ENCODE measurements around the gene ACAT2.
"Not testable (repeated sequence)": the region's sequence is repeated elsewhere in the genome, so short reads cannot be mapped to it uniquely, and the experiment has no call there.

The ACAT2 gene

DNA sequence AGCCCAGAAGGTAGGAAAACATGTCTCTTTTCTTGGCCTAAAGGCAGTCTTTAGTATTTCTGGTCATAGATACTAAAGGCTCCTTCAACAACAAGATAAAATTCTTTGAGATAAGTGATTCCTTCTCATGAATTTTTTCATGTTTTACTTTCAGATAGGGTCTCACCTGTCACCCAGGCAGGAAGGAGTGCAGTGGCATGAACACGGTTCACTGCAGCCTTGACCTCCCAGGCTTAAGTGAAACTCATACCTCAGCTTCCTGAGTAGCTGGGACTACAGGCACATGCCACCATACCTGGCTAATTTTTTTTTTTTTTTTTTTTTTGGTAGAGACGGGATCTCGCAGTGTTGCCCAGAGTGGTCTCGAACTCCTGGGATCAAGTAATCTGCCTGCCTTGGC, 47.3 kb downstream of the ACAT2 start:
- no peaks in the 10 kb centered on the region for H3K27me3 ChIP-seq (ENCODE audit: insufficient read depth, low read length)
- H3K36me3 ChIP-seq (ENCODE audit: insufficient read depth, low read length): no peaks in the 10 kb centered on the region
- H3K27ac ChIP-seq (ENCODE audit: low read depth, low read length): no peak overlapping the region
- no peak overlapping the region for H2AFZ ChIP-seq (ENCODE audit: low read length, unreplicated experiment)
- no peaks in the 10 kb centered on the region for H3K4me1 ChIP-seq (ENCODE audit: control insufficient read depth, insufficient read depth, low read length, unreplicated experiment)
- H3K79me2 ChIP-seq (ENCODE audit: control insufficient read depth, insufficient read depth, low read length, unreplicated experiment): no peaks in the 10 kb centered on the region
- H3K4me3 ChIP-seq (ENCODE audit: low read depth, low read length): no peak overlapping the region

DNA sequence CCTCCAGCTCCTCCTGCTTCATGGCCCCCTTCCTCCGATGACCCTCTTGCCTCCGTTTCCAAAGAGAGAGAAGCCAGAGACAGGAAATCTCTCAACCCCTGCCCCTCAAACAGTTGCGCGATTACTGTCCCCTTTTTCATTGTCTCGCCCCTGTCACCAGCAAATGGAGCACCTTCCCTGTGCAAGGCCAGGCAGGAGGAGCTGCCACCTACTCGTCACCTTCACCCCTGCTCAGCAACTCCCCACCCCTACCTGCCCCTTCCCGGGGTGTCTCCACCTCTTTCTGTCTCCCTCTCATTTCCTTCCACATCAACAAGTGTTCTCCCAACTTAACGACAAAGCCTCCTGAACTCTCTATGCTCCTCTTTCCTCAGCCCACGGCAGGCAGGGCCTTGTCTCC, 51.9 kb downstream of the ACAT2 start:
- Histone ChIP-seq H3K27me3 (ENCODE audit: insufficient read depth, low read length) (peaks cover 5% of the 10 kb centered on the region; the same call in 1 of the 2 replicates), H3K79me2 (ENCODE audit: control insufficient read depth, insufficient read depth, low read length, unreplicated experiment) (no peaks in the 10 kb centered on the region), H3K27ac (ENCODE audit: low read depth, low read length) (no peak overlapping the region)

DNA sequence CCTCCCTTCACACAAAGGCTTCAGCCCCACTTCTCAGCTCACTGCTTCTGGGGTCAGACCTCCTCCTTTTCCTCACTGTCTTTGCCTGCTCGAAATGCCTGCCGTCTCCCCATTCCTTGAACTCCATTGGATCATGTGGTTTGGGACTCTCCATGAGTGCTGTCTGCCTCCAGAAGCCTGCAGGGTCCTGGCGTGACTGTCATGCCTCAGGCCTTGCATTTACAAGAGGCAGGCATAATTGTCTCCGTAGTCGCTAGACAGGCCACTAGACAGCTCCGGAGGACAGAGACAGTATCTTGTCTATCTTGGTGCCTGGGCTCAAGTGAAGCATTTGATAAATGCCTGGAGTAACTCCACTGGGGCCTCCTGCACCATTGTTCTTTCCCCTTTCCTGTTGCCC, 53.6 kb downstream of the ACAT2 start:
- Histone ChIP-seq H3K4me1 (ENCODE audit: control insufficient read depth, insufficient read depth, low read length, unreplicated experiment) (no peaks in the 10 kb centered on the region), H3K27ac (ENCODE audit: low read depth, low read length) (no peak overlapping the region), H3K4me3 (ENCODE audit: low read depth, low read length) (no peak overlapping the region), H3K79me2 (ENCODE audit: control insufficient read depth, insufficient read depth, low read length, unreplicated experiment) (no peaks in the 10 kb centered on the region), H3K27me3 (ENCODE audit: insufficient read depth, low read length) (peaks cover 16% of the 10 kb centered on the region), H3K36me3 (ENCODE audit: insufficient read depth, low read length) (no peaks in the 10 kb centered on the region), H2AFZ (ENCODE audit: low read length, unreplicated experiment) (no peak overlapping the region)

More for the DNA sequence above, 51.9 kb downstream of the ACAT2 start:
- Histone ChIP-seq H3K4me1 (ENCODE audit: control insufficient read depth, insufficient read depth, low read length, unreplicated experiment) (no peaks in the 10 kb centered on the region), H3K36me3 (ENCODE audit: insufficient read depth, low read length) (no peaks in the 10 kb centered on the region), H2AFZ (ENCODE audit: low read length, unreplicated experiment) (no peak overlapping the region), H3K4me3 (ENCODE audit: low read depth, low read length) (no peak overlapping the region)

DNA sequence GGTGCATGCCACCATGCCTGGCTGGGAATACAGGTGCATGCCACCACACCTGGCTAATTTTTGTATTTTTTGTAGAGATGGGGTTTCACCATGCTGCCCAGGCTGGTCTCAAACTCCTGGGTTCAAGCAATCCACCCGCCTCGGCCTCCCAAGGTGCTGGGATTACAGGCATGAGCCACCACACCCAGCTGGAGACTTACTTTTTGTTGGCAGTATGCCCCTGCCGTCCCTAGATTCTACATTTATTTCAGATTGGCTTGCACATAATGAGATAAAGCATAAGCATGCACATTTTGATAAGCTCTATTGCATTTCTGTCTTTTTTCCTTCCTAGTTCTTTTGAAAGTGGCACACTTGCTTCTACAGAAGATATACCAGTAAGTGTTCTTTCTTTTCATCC, 54.9 kb downstream of the ACAT2 start:
- not testable (repeated sequence) for H3K36me3 ChIP-seq (ENCODE audit: insufficient read depth, low read length); H2AFZ ChIP-seq (ENCODE audit: low read length, unreplicated experiment); H3K4me3 ChIP-seq (ENCODE audit: low read depth, low read length); H3K4me1 ChIP-seq (ENCODE audit: control insufficient read depth, insufficient read depth, low read length, unreplicated experiment); H3K27ac ChIP-seq (ENCODE audit: low read depth, low read length); H3K79me2 ChIP-seq (ENCODE audit: control insufficient read depth, insufficient read depth, low read length, unreplicated experiment)
- peaks cover 16% of the 10 kb centered on the region for H3K27me3 ChIP-seq (ENCODE audit: insufficient read depth, low read length)

DNA sequence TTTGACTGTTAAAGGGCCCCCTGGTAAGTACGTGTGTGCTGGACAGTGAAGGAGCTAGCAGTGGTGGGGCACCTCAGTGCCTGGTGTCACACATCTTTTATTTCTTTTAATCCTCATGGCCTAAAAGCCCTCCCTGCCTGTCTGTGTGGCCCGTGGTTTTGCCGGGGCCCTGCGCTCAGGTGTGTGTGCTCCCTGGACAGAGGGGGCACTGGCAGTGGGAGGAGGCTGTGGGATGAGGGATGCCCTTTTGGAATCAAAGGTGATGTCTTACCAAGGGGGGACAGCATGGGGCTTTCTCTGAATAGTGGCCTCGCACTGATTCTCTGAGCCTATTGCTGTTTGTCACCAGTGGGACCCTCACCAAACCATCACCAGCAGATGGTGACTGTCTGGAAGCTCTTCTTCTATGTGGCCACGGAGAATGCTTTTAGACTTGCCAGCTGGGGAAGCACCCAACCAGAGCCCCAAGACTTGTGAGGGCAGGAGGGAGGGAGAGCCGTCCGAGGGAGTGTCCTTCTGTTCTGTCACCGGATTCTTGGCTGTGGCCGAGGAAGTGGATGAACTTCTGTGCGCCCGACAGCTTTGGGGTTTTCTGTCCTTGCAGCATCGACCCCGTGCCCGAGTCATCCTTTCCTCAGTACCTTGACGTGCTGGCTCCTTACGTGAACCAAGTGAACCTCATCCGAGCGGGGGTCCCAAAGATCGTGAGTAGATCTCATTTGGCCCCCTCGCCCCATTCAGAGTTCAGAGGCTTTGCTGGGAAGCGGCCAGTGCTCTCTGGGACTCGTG, 56.3 kb downstream of the ACAT2 start:
- no peaks in the 10 kb centered on the region for H3K79me2 ChIP-seq (ENCODE audit: control insufficient read depth, insufficient read depth, low read length, unreplicated experiment)
- no peak overlapping the region for H2AFZ ChIP-seq (ENCODE audit: low read length, unreplicated experiment)
- no peaks in the 10 kb centered on the region for H3K36me3 ChIP-seq (ENCODE audit: insufficient read depth, low read length)
- H3K4me3 ChIP-seq (ENCODE audit: low read depth, low read length): no peak overlapping the region
- no peak overlapping the region for H3K27ac ChIP-seq (ENCODE audit: low read depth, low read length)
- no peaks in the 10 kb centered on the region for H3K4me1 ChIP-seq (ENCODE audit: control insufficient read depth, insufficient read depth, low read length, unreplicated experiment)
- H3K27me3 ChIP-seq (ENCODE audit: insufficient read depth, low read length): peaks cover 17% of the 10 kb centered on the region

DNA sequence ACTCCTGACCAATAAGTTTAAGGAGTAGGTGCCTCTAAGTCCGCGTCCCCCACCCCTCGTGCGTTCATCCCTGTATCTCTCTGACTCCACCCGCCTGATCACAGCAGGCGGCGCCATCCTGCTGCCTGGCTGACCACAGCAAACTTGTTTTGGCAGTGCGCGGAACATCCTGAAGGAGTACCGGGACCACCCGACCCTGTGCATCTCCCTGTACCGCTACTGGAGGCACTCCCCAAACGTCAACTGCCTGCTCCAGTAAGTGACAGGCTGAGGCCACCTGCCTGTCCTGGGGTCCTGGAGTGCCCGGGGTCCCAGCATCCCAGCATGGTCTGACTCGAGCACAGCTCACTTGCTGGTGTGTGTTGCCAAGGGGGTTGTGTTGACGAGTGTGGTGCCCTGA, 57.3 kb downstream of the ACAT2 start:
- peaks cover 22% of the 10 kb centered on the region for H3K27me3 ChIP-seq (ENCODE audit: insufficient read depth, low read length)
- H3K79me2 ChIP-seq (ENCODE audit: control insufficient read depth, insufficient read depth, low read length, unreplicated experiment): no peaks in the 10 kb centered on the region
- no peaks in the 10 kb centered on the region for H3K4me1 ChIP-seq (ENCODE audit: control insufficient read depth, insufficient read depth, low read length, unreplicated experiment)
- no peak overlapping the region for H3K27ac ChIP-seq (ENCODE audit: low read depth, low read length)
- H3K4me3 ChIP-seq (ENCODE audit: low read depth, low read length): no peak overlapping the region
- no peak overlapping the region for H2AFZ ChIP-seq (ENCODE audit: low read length, unreplicated experiment)
- no peaks in the 10 kb centered on the region for H3K36me3 ChIP-seq (ENCODE audit: insufficient read depth, low read length)

DNA sequence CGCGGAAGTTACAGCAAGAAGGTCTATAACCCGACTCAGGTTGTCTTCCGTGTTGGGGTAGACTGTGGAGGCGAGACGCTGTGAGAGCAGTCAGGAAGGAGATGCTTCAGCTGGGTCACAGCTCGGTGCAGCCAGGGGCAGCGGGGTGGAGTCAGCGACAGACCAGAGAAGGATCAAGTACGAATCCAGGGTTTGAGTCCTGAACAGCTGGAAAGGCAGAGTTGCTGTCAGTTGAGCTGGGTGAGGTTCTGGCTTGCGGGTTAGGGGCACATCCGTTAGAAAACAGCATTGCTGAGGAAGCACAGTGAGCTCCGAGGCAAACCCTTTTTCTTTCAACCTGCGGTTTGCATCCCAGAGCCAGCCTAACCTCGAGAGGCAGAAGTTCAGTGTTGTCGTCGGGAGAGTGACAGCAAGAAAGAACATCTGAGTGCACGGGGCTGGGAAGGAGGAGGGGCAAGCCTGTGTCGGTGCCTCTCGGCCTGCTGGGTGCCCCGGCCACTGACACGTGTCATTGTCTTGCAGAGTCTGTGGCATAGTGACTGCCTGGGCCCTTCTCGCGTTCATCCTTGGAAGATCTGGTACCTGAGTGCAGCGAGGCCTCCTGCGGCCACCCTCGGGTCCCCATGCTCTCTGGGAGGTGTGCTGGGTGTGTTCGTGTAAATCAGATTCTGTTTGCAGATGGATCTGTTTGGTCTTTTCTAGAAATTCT, 58.2 kb downstream of the ACAT2 start:
- H3K27me3 ChIP-seq (ENCODE audit: insufficient read depth, low read length): peaks cover 22% of the 10 kb centered on the region
- no peak overlapping the region for H2AFZ ChIP-seq (ENCODE audit: low read length, unreplicated experiment)
- H3K4me3 ChIP-seq (ENCODE audit: low read depth, low read length): no peak overlapping the region
- no peaks in the 10 kb centered on the region for H3K36me3 ChIP-seq (ENCODE audit: insufficient read depth, low read length)
- no peaks in the 10 kb centered on the region for H3K79me2 ChIP-seq (ENCODE audit: control insufficient read depth, insufficient read depth, low read length, unreplicated experiment)
- no peak overlapping the region for H3K27ac ChIP-seq (ENCODE audit: low read depth, low read length)
- H3K4me1 ChIP-seq (ENCODE audit: control insufficient read depth, insufficient read depth, low read length, unreplicated experiment): no peaks in the 10 kb centered on the region

DNA sequence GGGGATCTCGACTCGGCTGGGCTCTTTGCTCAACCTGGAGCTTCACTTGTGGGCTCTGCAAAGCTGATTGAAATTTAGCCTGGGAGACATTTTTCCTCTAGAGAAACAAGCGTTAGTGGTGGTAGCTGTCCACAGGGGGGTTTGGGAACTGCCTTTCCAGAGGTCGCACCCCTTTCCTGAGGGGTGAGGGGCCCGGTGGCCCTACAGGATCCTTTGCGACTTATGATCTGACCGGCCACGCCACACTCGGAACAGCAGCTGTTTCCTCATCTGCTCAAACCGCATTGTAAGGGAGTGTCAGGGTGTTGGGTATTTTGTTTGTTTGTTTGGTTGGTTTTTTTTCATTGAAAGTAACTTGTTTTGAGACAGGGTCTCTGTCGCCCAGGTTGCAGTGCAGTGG, 59.3 kb downstream of the ACAT2 start:
- Histone ChIP-seq H3K36me3 (ENCODE audit: insufficient read depth, low read length) (no peaks in the 10 kb centered on the region), H3K27me3 (ENCODE audit: insufficient read depth, low read length) (peaks cover 22% of the 10 kb centered on the region), H3K4me3 (ENCODE audit: low read depth, low read length) (no peak overlapping the region), H3K4me1 (ENCODE audit: control insufficient read depth, insufficient read depth, low read length, unreplicated experiment) (no peaks in the 10 kb centered on the region), H3K79me2 (ENCODE audit: control insufficient read depth, insufficient read depth, low read length, unreplicated experiment) (no peaks in the 10 kb centered on the region), H3K27ac (ENCODE audit: low read depth, low read length) (no peak overlapping the region), H2AFZ (ENCODE audit: low read length, unreplicated experiment) (no peak overlapping the region)

DNA sequence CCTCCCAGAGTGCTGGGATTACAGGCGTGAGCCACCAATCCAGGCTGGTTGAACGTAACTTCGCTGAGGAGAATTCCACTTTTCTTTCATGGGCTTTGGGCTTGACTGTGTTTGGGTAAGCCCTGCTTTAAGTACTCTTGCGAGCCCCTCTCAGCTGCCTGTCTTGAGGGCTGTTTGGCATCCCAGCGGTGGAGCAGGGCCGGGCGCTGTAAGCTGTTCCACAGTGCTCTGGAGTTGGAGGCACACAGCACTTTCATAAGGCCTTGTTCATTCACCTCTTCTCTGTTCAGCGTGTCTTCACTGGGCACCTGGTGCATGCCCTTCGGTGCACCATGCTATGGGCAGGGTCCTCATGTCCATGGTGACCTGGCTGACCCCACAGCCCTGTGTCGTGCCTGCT, 59.9 kb downstream of the ACAT2 start:
- Histone ChIP-seq H3K79me2 (ENCODE audit: control insufficient read depth, insufficient read depth, low read length, unreplicated experiment) (no peaks in the 10 kb centered on the region), H2AFZ (ENCODE audit: low read length, unreplicated experiment) (no peak overlapping the region), H3K27me3 (ENCODE audit: insufficient read depth, low read length) (peaks cover 22% of the 10 kb centered on the region)

DNA sequence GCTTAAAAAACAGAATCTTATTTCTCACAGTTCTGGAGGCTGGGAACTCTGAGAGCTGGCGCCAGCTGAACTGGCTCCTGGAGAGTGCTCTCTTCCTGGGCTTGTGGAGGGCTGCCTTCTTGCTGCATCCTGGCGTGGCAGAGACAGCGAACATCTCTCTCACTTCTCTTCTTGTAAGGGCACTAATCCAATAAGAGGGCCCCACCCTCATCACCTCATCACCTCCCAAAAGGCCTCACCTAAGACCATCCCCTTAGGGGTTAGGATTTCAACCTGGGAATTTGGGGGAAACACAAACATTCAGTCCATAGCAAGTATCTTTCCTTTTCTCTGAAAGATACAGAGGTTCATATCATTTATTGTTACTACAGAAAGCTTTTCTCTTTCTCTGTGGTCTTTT, 62.1 kb downstream of the ACAT2 start:
- H3K27me3 ChIP-seq (ENCODE audit: insufficient read depth, low read length): peaks cover 16% of the 10 kb centered on the region; the same call in 1 of the 2 replicates
- H3K79me2 ChIP-seq (ENCODE audit: control insufficient read depth, insufficient read depth, low read length, unreplicated experiment): no peaks in the 10 kb centered on the region
- H3K4me1 ChIP-seq (ENCODE audit: control insufficient read depth, insufficient read depth, low read length, unreplicated experiment): no peaks in the 10 kb centered on the region
- no peak overlapping the region for H2AFZ ChIP-seq (ENCODE audit: low read length, unreplicated experiment)
- no peak overlapping the region for H3K4me3 ChIP-seq (ENCODE audit: low read depth, low read length)
- H3K27ac ChIP-seq (ENCODE audit: low read depth, low read length): no peak overlapping the region
- no peaks in the 10 kb centered on the region for H3K36me3 ChIP-seq (ENCODE audit: insufficient read depth, low read length)

More for the DNA sequence above, 59.9 kb downstream of the ACAT2 start:
- Histone ChIP-seq H3K4me3 (ENCODE audit: low read depth, low read length) (no peak overlapping the region), H3K4me1 (ENCODE audit: control insufficient read depth, insufficient read depth, low read length, unreplicated experiment) (no peaks in the 10 kb centered on the region), H3K36me3 (ENCODE audit: insufficient read depth, low read length) (no peaks in the 10 kb centered on the region), H3K27ac (ENCODE audit: low read depth, low read length) (no peak overlapping the region)

DNA sequence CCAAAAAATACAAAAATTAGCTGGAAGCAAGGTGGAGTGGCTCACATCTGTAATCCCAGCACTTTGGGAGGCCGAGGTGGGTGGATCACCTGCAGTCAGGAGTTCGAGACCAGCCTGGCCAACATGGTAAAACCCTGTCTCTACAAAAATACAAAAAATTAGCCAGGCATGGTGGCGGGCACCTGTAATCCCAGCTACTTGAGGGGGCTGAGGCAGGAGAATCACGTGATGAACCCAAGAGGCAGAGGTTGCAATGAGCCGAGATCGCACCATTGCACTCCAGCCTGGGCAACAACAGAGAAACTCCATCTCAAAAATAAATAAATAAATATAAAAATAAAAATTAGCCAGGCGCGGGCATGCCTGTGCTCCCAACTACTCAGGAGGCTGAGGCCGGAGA, 62.8 kb downstream of the ACAT2 start:
- H3K36me3 ChIP-seq (ENCODE audit: insufficient read depth, low read length); H2AFZ ChIP-seq (ENCODE audit: low read length, unreplicated experiment); H3K4me3 ChIP-seq (ENCODE audit: low read depth, low read length); H3K79me2 ChIP-seq (ENCODE audit: control insufficient read depth, insufficient read depth, low read length, unreplicated experiment); H3K27me3 ChIP-seq (ENCODE audit: insufficient read depth, low read length); H3K4me1 ChIP-seq (ENCODE audit: control insufficient read depth, insufficient read depth, low read length, unreplicated experiment); H3K27ac ChIP-seq (ENCODE audit: low read depth, low read length): not testable (repeated sequence)
